ENCODE results near the gene ESPL1.
A peak's percentile ranks its signal among the peaks of the same experiment; 100 is the strongest.

The ESPL1 gene

GRCh38 chr12:53338017-53338416 lies 69.9 kb downstream of the ESPL1 start:
- DNase-seq (ENCODE audit: low read depth), result no peak

GRCh38 chr12:53338916-53339315 lies 70.8 kb downstream of the ESPL1 start:
- DNase-seq (ENCODE audit: low read depth), result peak; percentile 40

- DNase-seq (ENCODE audit: low read depth), result peak; percentile 27
Measured at GRCh38 chr12:53340398-53340797, 72.3 kb downstream of the ESPL1 start.

Data from amniotic epithelial cell (primary cell).